ENCODE results near the gene RFLNA.

GRCh38 chr12:124340080-124340900 lies 45.4 kb downstream of the RFLNA start:
- no peak for TF ChIP-seq POLR2AphosphoS5 (IDR thresholded peaks at IDR 0.05)
- TF ChIP-seq CTCF (IDR thresholded peaks at IDR 0.05) = no peak

Measured in prostate gland (tissue), 2 donors.